Kidney (tissue), 14 donors: ENCODE data around the gene ATP7B. TPM values are rescaled to one million over a fixed set of nuclear protein-coding genes. Genes with fewer than 3 reads are reported as not detected.
A peak's percentile ranks its signal among the peaks of the same experiment; 100 is the strongest.

Experiments
- DNase-seq, 5 donors: peaks; one replicate each; pipeline ENCODE4 v3.0.0-alpha.2; 2013 to 2020
- FAIRE-seq: peaks from 2 replicates; lab custom pipeline; 2012; peaks lifted over from hg19 to GRCh38; lab: Jason Lieb, UNC
- H3K27ac ChIP-seq, 2 donors: one replicate each; pipeline ENCODE4 v1.7.0; 2013; ENCODE audit warnings: low read depth in 2 of 2, low read length in 2 of 2, inconsistent platforms in 1 of 2
- H3K27me3 ChIP-seq: one replicate; pipeline ENCODE4 v1.7.1; 2013; ENCODE audit warnings: low read length, inconsistent platforms; ENCODE audit not compliant: control insufficient read depth, insufficient read depth
- H3K36me3 ChIP-seq, 3 donors: one replicate each; pipeline versions ENCODE4 v1.7.0 to v1.7.1; 2013; ENCODE audit warnings: low read length in 3 of 3, control low read depth in 1 of 3, inconsistent platforms in 1 of 3; ENCODE audit not compliant: insufficient read depth in 3 of 3, control insufficient read depth in 2 of 3
- H3K4me1 ChIP-seq, 3 donors: one replicate each; pipeline versions ENCODE4 v1.7.0 to v1.7.1; 2013; ENCODE audit warnings: low read length in 3 of 3, inconsistent platforms in 1 of 3, low read depth in 1 of 3; ENCODE audit not compliant: control insufficient read depth in 2 of 3, insufficient read depth in 2 of 3
- H3K4me3 ChIP-seq, 3 donors: one replicate each; pipeline versions ENCODE4 v1.7.0 to v1.8.1; 2013; ENCODE audit warnings: low read length in 3 of 3, control low read depth in 1 of 3, inconsistent platforms in 1 of 3
- H3K9ac ChIP-seq, 3 donors: one replicate each; pipeline versions ENCODE4 v1.7.0 to v1.7.1; 2013; ENCODE audit warnings: low read length in 3 of 3, control low read depth in 1 of 3, inconsistent platforms in 1 of 3
- H3K9me3 ChIP-seq, 3 donors: one replicate each; pipeline versions ENCODE4 v1.7.0 to v1.7.1; 2013; ENCODE audit warnings: low read length in 3 of 3, control low read depth in 1 of 3, inconsistent platforms in 1 of 3; ENCODE audit not compliant: control insufficient read depth in 2 of 3, insufficient read depth in 1 of 3
- CTCF ChIP-seq: IDR thresholded peaks from 3 replicates; pipeline ENCODE4 v1.5.1; 2012; ENCODE audit warnings: mild to moderate bottlenecking, moderate library complexity, borderline replicate concordance; ENCODE audit not compliant: insufficient read depth; ENCODE audit errors: extremely low read depth
- intact Hi-C: fragments of 100-400 bp; cut with DNase I; formaldehyde crosslinking; loops from one replicate; pipeline ENCODE4 v1.11.1; 2022
- polyA plus RNA-seq: library from polyadenylated mRNA; stranded (reverse); fragments of 350-450 nt; fragmentation: Illumina TruSeq; extraction: RNeasy Lipid Tissue Mini Kit (QIAGEN cat#74804); gene quantifications from one replicate; pipeline ENCODE4 v1.2.3, GENCODE V29; 2014; ENCODE audit warnings: low read depth, low replicate concordance; ENCODE audit not compliant: insufficient read depth
- total RNA-seq: library from RNA; stranded (reverse); fragmentation: NEBNext Ultra II Directional; extraction: Animal tissue kit (Norgen Biotek cat#: 25700); gene quantifications from one replicate; pipeline ENCODE4 v1.2.1, GENCODE V29; 2021
- donor health status: control.
- donor health status: control.
- donor health status: control.
- donor health status: control.
- donor health status: control.
- donor health status: DM: yes; HTN: yes; CAD: no.
- donor health status: Normal renal cell carcinoma (clear cell type).

The ATP7B gene
- total and polyA plus RNA-seq, 2 donors from 2014 or later = 2.0 to 5.7 TPM

DNA sequence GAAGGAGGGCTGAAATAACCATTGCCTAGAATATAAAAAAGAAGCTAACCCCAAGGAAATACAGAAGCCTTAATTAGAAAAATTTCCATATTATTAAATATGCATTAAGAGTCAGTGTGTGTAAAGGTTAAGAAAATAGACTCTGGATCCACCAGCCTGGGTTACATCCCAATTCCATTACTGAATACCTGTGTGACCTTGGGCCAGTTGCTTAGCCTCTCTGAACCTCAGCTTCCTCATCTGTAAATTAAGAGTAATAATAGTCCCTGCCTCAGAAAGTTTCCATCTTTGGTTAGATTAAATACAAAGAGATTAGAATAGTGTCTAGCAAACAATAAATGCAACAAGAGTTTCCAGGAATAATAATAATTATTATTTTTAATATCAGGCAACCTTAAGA lies 54.5 kb downstream of the ATP7B start:
- Histone ChIP-seq H3K36me3 (peaks cover 0 to 2% (median 0%) of the 10 kb centered on the region in 3 donors), H3K9me3 (no peaks in the 10 kb centered on the region), H3K27me3 (no peaks in the 10 kb centered on the region), H3K4me3 (no peak overlapping the region), H3K27ac (no peak overlapping the region), H3K9ac (no peak overlapping the region), H3K4me1 (no peaks in the 10 kb centered on the region)
- intact Hi-C loops = no loop called here
- no peak for TF ChIP-seq CTCF
- DNase-seq = no peak
- FAIRE-seq = no peak

DNA sequence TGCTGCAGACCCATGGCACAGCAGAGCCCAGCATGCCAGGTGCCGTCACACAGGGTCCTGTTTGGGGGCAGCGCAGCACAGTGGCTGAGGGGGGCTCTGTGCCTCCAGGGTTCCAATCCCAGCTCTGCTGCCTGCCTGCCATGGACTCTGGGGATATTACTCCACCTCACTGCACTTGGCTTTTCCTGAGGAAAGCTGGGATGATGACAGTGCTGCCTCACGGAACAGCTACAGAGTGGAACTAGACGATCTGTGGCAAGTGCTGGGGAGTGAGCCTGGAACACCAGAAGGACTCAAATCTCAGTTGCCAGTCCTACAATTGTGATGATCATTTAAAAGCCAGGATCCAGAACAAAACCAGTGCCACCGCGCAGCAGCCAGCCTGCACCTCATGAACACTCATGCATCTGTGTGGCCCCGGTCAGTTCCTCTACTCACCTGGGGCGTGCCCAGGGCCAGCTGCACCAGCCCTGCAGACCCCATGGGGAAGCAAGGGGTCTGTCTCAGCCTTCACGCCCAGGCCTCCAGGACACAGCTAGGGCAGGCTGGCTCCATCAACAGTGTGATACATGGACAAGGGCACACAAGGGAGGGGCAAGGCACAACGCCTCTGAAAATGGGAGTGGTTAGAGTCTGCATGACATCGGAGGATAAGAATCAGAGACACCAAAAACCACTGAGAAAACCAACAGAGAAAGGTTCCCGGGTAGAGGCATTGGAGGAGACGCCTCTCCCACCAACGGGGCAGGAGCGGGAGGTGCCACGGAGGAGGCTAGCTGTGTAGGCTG lies 55.2 kb downstream of the ATP7B start:
- FAIRE-seq = no peak
- Histone ChIP-seq H3K9ac (no peak overlapping the region), H3K4me3 (no peak overlapping the region), H3K27ac (no peak overlapping the region), H3K36me3 (peaks cover 0 to 2% (median 0%) of the 10 kb centered on the region in 3 donors), H3K4me1 (no peaks in the 10 kb centered on the region), H3K9me3 (no peaks in the 10 kb centered on the region), H3K27me3 (no peaks in the 10 kb centered on the region)
- TF ChIP-seq CTCF = no peak
- intact Hi-C loops = no loop called here
- no peak for DNase-seq

DNA sequence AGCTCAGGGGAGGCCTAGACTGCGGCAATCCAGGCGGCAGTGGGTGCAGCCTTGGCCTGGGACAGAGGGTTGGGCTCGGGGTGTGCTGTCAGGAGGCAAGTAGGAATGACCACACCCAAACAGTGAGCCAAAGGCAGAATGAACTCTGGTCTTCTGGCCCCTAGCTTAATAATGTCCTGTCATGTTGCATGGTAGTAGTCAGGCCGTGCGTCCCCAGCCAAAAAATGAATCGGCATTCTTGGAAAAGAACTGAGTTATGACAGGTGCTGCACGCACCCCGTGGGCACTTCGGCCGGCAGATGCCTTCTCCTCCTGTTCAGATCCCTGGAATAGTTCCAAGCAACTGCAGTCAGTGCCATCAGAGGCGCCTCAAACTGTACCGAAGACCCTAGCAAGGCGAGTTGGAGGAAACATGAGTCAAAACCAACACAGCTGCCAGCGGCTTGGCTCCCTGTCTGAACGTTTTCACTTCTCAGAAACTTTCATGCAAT lies 55.9 kb downstream of the ATP7B start:
- no peak overlapping the region for H3K4me3 ChIP-seq
- intact Hi-C loops = no loop called here
- FAIRE-seq = no peak
- TF ChIP-seq CTCF = no peak
- H3K9me3 ChIP-seq = no peaks in the 10 kb centered on the region
- peak in 3 of 5 donors; percentile 33 to 54 (median 46) for DNase-seq
- no peak overlapping the region for H3K27ac ChIP-seq
- peaks cover 0 to 2% (median 0%) of the 10 kb centered on the region in 3 donors for H3K36me3 ChIP-seq
- no peak overlapping the region for H3K9ac ChIP-seq
- H3K4me1 ChIP-seq = no peaks in the 10 kb centered on the region
- no peaks in the 10 kb centered on the region for H3K27me3 ChIP-seq
